Mammary epithelial cell (primary cell): Measurements from ENCODE around the gene TMEM131.

Source experiments
- EZH2 ChIP-seq: IDR thresholded peaks from 2 replicates; pipeline ENCODE4 v1.6.1; 2012; ENCODE audit warnings: low read length, inconsistent platforms, borderline replicate concordance
- TF ChIP-seq, protein P1 (sequence below), 2 donors: IDR thresholded peaks in 1 of 2; conservative IDR thresholded peaks in 1 of 2; 2 replicates each; pipeline ENCODE4 v1.5.1; 2011 to 2012; ENCODE audit warnings: inconsistent platforms in 2 of 2, low read length in 2 of 2, mild to moderate bottlenecking in 2 of 2, control low read depth in 1 of 2, low read depth in 1 of 2; ENCODE audit not compliant: insufficient read depth in 1 of 2; ENCODE audit errors: extremely low read depth in 1 of 2

GRCh38 chr2:97816411-97816810 lies 179.3 kb downstream of the TMEM131 start:
- TF ChIP-seq, protein P1, sequence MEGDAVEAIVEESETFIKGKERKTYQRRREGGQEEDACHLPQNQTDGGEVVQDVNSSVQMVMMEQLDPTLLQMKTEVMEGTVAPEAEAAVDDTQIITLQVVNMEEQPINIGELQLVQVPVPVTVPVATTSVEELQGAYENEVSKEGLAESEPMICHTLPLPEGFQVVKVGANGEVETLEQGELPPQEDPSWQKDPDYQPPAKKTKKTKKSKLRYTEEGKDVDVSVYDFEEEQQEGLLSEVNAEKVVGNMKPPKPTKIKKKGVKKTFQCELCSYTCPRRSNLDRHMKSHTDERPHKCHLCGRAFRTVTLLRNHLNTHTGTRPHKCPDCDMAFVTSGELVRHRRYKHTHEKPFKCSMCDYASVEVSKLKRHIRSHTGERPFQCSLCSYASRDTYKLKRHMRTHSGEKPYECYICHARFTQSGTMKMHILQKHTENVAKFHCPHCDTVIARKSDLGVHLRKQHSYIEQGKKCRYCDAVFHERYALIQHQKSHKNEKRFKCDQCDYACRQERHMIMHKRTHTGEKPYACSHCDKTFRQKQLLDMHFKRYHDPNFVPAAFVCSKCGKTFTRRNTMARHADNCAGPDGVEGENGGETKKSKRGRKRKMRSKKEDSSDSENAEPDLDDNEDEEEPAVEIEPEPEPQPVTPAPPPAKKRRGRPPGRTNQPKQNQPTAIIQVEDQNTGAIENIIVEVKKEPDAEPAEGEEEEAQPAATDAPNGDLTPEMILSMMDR (conservative IDR thresholded peaks at IDR 0.05 in 1 of 2, IDR thresholded peaks at IDR 0.05 in 1 of 2; ENCODE audit: extremely low read depth in 1 of 2, insufficient read depth in 1 of 2, low read depth in 1 of 2, low read length in 2 of 2) = no peak
- TF ChIP-seq EZH2 = no peak
